OCI-LY3 (cell line): ENCODE measurements around the gene TNS3.

Experiments used
- EZH2phosphoT487 ChIP-seq: fragments of 200-600 bp; shearing (Covaris generic); IDR thresholded peaks from 2 replicates; pipeline ENCODE4 v1.6.1; 2018; ENCODE audit warnings: antibody characterized with exemption, mixed run types, low read depth
- TF ChIP-seq, protein P1 (sequence below): fragments of 200-600, 300-600 bp; sonication (generic); IDR thresholded peaks from 2 replicates; pipeline ENCODE4 v1.5.1; 2014; ENCODE audit warnings: antibody characterized with exemption, low read length, low read depth

DNA sequence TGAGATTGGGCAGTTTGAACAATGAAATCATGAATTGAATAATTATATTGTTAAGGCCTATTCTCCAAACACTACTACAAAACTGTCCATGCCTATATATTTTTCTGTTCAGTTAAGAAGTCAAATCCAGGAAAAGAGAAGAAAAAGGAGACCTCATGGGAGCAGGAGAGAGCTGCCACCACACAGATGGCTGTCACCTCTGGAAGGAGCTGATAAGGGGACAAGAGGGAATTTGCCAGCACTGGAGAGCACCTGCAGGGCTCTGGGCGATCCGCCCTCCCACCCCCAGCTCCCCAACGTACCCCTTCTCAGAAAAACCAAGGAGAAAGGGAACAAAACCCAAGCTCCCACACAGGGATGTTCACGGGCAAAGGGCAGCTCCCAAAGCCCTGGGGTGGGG is 227.8 kb downstream of the TNS3 start:
- TF ChIP-seq, protein P1, sequence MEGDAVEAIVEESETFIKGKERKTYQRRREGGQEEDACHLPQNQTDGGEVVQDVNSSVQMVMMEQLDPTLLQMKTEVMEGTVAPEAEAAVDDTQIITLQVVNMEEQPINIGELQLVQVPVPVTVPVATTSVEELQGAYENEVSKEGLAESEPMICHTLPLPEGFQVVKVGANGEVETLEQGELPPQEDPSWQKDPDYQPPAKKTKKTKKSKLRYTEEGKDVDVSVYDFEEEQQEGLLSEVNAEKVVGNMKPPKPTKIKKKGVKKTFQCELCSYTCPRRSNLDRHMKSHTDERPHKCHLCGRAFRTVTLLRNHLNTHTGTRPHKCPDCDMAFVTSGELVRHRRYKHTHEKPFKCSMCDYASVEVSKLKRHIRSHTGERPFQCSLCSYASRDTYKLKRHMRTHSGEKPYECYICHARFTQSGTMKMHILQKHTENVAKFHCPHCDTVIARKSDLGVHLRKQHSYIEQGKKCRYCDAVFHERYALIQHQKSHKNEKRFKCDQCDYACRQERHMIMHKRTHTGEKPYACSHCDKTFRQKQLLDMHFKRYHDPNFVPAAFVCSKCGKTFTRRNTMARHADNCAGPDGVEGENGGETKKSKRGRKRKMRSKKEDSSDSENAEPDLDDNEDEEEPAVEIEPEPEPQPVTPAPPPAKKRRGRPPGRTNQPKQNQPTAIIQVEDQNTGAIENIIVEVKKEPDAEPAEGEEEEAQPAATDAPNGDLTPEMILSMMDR = no peak
- TF ChIP-seq EZH2phosphoT487 = no peak
